ENCODE measurements around the gene CLEC16A.
"Not testable (repeated sequence)": the region's sequence is repeated elsewhere in the genome, so short reads cannot be mapped to it uniquely, and the experiment has no call there.

DNA sequence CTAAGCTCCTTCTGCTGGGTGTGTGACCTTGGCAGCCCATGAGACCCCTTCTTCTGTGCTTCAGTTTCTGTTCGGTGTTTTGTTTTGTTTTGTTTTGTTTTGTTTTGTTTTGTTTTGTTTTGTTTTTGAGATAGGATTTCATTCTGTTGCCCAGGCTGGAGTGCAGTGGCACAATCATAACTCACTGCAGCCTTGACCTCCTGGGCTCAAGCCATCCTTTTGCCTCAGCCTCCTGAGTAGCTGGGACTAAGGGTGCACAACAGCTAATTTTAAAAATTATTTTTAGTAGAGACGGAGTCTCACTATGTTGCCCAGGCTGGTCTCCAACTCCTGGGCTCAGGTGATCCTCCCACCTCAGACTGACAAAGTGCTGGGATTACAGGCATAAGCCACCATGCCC is 276.1 kb downstream of the CLEC16A start:
- TF ChIP-seq, protein P1, sequence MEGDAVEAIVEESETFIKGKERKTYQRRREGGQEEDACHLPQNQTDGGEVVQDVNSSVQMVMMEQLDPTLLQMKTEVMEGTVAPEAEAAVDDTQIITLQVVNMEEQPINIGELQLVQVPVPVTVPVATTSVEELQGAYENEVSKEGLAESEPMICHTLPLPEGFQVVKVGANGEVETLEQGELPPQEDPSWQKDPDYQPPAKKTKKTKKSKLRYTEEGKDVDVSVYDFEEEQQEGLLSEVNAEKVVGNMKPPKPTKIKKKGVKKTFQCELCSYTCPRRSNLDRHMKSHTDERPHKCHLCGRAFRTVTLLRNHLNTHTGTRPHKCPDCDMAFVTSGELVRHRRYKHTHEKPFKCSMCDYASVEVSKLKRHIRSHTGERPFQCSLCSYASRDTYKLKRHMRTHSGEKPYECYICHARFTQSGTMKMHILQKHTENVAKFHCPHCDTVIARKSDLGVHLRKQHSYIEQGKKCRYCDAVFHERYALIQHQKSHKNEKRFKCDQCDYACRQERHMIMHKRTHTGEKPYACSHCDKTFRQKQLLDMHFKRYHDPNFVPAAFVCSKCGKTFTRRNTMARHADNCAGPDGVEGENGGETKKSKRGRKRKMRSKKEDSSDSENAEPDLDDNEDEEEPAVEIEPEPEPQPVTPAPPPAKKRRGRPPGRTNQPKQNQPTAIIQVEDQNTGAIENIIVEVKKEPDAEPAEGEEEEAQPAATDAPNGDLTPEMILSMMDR (IDR thresholded peaks at IDR 0.05): not testable (repeated sequence)
- TF ChIP-seq EZH2 (IDR thresholded peaks at IDR 0.05; ENCODE audit: borderline replicate concordance, insufficient read depth, low read depth, low read length, poor library complexity, severe bottlenecking): not testable (repeated sequence)
